Stimulated activated CD8-positive, alpha-beta memory T cell treated with anti-CD3 and anti-CD28 coated beads, Interleukin-12 subunit alpha, Interleukin-12 subunit beta, amount 100 ng/mL, for 4 hours (primary cell): Measurements from ENCODE around the gene MRPS27.

Experiments
- DNase-seq: peaks from one replicate; pipeline ENCODE4 v3.0.0-alpha.2; 2020; ENCODE audit warnings: low read depth

The MRPS27 gene

GRCh38 chr5:72290356-72291133, 29.5 kb downstream of the MRPS27 start:
- DNase-seq, result no peak

GRCh38 chr5:72288924-72289323, 31.1 kb downstream of the MRPS27 start:
- DNase-seq, result no peak

DNA sequence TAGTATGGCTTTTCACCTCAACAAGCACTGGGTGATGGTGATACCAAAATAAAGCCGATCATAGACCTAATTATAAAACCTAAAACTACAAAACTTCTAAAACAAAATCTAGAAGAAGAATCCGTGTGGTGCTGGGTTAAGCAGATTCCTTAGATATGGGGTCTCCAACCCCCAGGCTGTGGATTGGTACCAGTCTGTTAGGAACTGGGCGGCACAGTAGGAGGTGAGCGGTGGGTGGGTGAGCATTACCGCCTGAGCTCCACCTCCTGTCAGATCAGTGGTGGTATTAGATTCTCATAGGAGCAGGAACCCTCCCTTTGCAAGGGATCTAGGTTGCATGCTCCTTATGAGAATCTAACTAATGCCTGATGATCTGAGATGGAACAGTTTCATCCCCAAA, 33.2 kb downstream of the MRPS27 start:
- no peak for DNase-seq

DNA sequence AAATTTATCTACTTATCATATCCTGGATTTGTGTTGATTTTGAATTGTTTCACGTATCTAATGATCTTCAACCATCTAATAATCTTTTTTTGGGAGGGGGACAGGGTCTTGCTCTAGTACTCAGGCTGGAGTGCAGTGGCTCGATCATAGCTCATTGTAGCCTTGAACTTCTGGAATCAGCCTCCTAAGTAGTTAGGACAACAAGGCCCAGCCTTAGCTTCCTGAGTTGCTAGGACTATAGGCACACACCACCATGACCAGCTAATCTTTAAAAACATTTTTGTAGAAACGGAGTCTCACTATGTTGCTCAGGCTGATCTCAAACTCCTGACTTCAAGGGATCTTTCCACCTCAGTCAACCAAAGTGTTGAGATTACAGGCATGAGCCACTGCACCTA, 34.6 kb downstream of the MRPS27 start:
- no peak for DNase-seq

DNA sequence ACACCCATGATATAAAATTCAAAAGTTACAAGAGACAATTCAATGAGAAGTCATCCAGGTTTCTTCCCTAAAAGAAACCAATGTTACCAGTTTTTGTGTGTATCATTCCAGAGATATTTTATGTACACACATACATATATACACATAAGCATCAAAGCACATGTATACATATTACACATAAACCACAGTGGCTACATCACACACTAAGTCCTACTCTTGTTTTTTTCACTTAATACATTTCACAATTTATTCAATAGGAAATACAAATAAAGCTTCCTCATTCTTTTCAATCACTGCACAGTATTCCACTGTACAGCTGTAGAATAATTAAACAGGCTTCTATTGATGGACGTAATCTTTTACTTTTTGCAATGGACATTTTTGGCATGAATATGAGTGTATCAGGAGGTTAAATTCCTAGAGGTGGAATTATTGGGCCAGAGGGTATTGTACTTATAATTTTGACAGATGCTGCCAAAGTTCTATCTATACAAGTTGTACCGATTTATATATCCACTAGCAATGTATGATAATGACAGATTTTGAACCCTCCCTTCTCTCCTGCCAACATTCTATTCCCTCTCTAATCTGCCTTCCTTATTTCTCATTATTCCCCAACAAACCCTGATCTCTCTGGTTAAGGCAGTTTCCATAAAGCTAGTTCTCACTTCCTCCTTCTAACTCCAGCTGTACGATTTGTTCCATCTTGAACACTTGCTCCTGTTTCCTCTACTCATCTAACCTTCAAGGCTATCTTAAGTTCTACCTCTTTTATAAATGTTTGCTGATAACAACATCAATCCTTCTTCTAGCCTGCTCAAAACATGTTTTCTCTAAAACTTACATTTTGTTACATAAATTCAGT, 35.2 kb downstream of the MRPS27 start:
- DNase-seq, result no peak

- DNase-seq, result no peak
Observed at GRCh38 chr5:72283358-72283757, 36.7 kb downstream of the MRPS27 start.

GRCh38 chr5:72282878-72283277, 37.2 kb downstream of the MRPS27 start:
- DNase-seq, result no peak

- DNase-seq, result no peak
Observed at GRCh38 chr5:72281764-72282499, 38.1 kb downstream of the MRPS27 start.

DNA sequence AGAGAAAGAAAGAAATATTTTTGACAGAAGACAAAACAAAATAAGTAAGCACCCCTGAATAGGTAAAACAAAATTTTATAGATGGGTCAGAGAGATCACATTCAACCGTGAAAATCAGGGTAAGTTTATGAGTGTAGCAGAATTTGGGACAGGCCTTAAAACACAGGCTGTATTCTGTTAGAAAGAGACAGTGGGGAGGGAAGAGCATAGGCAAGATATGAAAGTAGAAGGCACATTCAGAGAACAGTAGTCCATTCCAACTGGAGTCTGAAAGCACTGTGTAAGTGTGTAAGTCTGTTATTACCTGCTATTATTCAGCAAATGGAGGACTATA, 38.6 kb downstream of the MRPS27 start:
- no peak for DNase-seq

DNA sequence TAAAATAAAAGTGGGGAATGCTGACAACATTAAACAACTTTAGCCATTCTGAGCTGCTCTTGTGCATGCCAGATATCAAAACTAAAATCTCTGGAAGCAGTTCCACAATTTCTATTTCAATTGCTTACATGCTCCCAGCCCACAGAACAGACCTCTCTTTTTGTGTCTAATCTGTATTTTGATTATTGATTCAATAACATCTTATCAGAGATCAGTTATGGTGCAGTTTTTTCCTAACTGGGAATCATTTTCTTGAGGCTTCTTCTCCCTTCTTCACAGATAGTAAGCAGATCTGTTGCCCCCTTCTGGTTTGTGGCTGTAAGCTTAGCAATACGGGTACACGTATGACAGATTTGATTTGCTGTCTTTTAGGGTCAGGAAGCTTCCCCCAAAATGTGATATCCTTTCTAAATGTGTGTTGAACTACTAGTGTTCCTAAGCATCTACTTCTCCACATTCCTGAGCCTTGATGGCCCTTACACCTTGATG, 39.4 kb downstream of the MRPS27 start:
- no peak for DNase-seq

GRCh38 chr5:72276219-72276752, 43.8 kb downstream of the MRPS27 start:
- DNase-seq, result no peak

- no peak for DNase-seq
Observed at GRCh38 chr5:72273547-72273946, 46.5 kb downstream of the MRPS27 start.

DNA sequence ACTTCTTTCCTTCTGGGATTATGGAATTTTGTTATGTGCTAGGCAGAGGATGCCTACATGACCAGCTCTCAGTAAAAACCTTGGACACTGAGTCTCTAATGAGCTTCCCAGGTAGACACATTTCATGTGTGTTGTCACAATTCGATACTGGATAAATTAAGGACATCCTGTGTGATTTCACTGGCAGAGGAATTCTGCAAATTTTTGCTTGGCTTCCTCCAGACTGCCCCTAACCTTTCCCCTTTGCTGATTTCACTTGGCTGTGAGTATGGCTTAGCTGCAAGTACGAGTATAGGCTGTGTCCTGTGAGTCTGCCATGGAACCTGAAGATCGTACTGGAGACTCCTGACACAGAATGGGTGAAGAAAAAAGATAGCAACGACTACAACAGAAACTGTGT, 47.6 kb downstream of the MRPS27 start:
- DNase-seq, result no peak

DNA sequence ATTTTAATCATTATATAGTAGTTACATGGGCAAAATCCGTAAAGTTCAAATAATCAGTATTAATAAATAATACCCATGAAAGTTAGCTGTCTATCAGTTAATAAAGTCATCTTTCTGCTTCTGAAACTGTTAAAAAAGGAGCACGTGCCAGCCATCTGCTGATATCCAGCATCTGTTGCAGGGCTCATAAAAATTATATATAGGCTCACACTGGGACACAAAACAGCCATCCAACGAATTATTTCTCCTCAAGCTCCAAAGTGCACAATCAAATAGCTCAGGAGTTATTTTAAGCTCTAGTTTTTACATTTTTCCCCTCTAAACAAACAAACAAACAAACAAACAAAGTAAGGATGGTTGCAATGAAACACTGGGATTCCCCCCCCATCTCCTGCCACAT, 48.3 kb downstream of the MRPS27 start:
- no peak for DNase-seq

DNA sequence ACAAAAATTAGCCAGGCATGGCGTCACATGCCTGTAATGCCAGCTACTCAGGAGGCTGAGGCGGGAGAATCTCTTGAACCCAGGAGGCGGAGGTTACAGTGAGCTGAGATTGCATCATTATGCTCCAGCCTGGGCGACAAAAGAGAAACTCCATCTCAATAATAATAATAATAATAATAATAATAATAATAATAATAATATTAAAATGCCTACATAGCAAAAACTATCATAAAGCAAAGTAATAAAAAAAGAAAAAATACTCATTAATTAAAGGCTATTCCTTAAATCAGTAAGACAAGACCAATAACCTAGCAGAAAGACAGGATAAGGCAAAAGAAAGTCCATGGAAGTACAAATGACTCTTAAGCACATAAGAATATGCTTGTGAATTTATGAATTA, 50.0 kb downstream of the MRPS27 start:
- no peak for DNase-seq

- DNase-seq, result no peak
Observed at GRCh38 chr5:72269411-72269780, 50.6 kb downstream of the MRPS27 start.

DNA sequence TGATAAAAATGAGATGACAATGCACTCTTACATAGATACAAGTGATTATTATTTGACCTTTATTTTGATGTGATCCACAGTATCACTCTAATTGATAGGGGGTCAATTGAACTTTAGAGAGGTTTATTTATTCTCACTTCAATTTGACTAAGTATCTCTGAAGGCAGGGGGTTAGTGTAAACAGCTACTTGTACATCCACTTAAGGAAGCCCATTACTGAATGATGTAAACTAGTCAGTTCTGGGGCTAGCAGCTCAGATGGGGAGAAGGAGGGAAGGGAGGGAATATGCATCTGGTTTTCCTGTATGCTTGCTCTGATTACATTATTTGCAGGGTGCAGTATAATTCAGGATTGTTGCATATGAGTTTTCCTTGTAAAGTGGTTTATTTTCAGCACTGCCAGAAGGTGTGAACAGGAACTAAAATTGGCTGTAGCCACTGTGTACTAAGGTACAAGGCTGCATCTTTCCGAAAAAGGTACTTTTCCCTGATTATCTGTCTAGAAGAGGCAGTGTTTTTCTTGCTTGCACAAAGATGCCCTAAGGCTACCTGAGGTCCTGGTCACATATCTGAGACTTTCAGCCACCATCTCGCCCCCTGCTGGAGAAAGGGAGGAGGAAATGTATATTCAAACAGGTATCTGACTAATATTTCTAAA, 51.2 kb downstream of the MRPS27 start:
- DNase-seq, result peak; percentile 2

DNA sequence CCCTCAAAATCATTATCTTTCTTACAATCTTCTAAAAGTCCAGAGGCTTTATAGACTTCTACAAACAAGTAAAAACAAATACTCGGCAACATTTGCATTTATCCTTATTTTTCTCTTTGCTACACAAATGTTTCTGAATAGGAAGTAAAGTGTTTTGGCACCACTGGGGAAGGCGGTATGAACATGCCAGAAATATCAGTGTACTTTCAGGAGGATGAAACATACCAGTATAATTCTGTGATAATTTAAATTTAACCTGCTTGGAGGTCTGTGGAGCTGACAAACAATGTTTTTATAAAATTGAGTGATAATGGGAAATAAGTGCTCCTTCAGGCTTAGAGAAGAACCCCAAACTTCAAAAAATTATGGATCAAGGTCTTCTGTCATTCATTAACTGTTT, 51.8 kb downstream of the MRPS27 start:
- DNase-seq, result no peak

- DNase-seq, result no peak
Observed at GRCh38 chr5:72267685-72268084, 52.4 kb downstream of the MRPS27 start.

DNA sequence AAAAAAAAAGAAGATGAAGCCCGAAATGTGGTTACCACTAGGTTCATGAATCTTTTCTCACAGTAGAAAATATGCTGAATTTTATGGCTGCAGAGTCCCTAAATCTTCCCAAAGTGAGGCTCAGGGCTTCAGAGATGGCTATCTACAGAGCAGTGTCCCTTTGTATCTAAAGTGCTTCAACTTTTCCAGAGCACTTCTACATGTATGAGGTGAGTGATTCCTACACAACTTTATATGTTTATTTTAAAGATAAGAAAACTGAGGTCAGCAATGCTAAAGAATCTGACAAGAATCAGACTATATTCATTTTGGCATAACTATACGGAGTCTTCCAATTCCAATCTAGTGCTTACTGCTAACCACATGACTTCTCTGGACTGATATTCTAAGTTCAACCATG, 53.2 kb downstream of the MRPS27 start:
- no peak for DNase-seq

GRCh38 chr5:72265032-72265877, 54.8 kb downstream of the MRPS27 start:
- no peak for DNase-seq
